Endothelial cell (in vitro differentiated cells): ENCODE data around the gene ABLIM1. TPM values are rescaled to one million over a fixed set of nuclear protein-coding genes. Genes with fewer than 3 reads are reported as not detected.

Source experiments
- DNase-seq: peaks from one replicate; pipeline ENCODE4 v3.0.0; 2021; ENCODE audit warnings: low spot score
- H3K27ac Mint-ChIP-seq: one replicate; pipeline ENCODE4 v1.8.0; 2021; ENCODE audit warnings: mixed read lengths, inconsistent platforms; ENCODE audit not compliant: unreplicated experiment
- H3K27me3 Mint-ChIP-seq: one replicate; pipeline ENCODE4 v1.8.0; 2021; ENCODE audit warnings: mild to moderate bottlenecking, moderate library complexity, mixed read lengths, inconsistent platforms; ENCODE audit not compliant: unreplicated experiment
- H3K36me3 Mint-ChIP-seq: one replicate; pipeline ENCODE4 v1.8.0; 2021; ENCODE audit warnings: mild to moderate bottlenecking, low read depth, mixed read lengths, inconsistent platforms; ENCODE audit not compliant: unreplicated experiment
- H3K4me1 Mint-ChIP-seq: one replicate; pipeline ENCODE4 v1.8.0; 2021; ENCODE audit warnings: mild to moderate bottlenecking, mixed read lengths, inconsistent platforms; ENCODE audit not compliant: unreplicated experiment
- H3K4me3 Mint-ChIP-seq: one replicate; pipeline ENCODE4 v1.8.0; 2021; ENCODE audit warnings: mild to moderate bottlenecking, mixed read lengths, inconsistent platforms; ENCODE audit not compliant: unreplicated experiment
- H3K9me3 Mint-ChIP-seq: one replicate; pipeline ENCODE4 v1.8.0; 2021; ENCODE audit warnings: mixed read lengths, inconsistent platforms; ENCODE audit not compliant: unreplicated experiment
- CTCF ChIP-seq: fragments of 200-600 bp; sonication (generic); IDR thresholded peaks from one replicate; pipeline ENCODE4 v1.5.0; 2021; ENCODE audit warnings: antibody characterized with exemption; ENCODE audit not compliant: unreplicated experiment
- total RNA-seq: library from RNA; stranded (reverse); fragmentation: NEBNext Ultra II Directional; extraction: Animal tissue kit (Norgen Biotek cat#: 25700); gene quantifications from one replicate; pipeline ENCODE4 v1.2.1, GENCODE V29; 2021; ENCODE audit not compliant: unreplicated experiment

Gene ABLIM1
- total RNA-seq, 1 donor from 2014 or later, result 55.9 TPM

- no peak for TF ChIP-seq CTCF
- DNase-seq, result no peak
- H3K27ac Mint-ChIP-seq, result no peak overlapping the region
- no peak overlapping the region for H3K4me3 Mint-ChIP-seq
- H3K9me3 Mint-ChIP-seq, result no peaks in the 10 kb centered on the region
- H3K36me3 Mint-ChIP-seq, result no peaks in the 10 kb centered on the region
- H3K4me1 Mint-ChIP-seq, result no peaks in the 10 kb centered on the region
- no peaks in the 10 kb centered on the region for H3K27me3 Mint-ChIP-seq
Observed at GRCh38 chr10:114596793-114597192, 61.3 kb downstream of the ABLIM1 start.

GRCh38 chr10:114593816-114594468 is 64.1 kb downstream of the ABLIM1 start:
- Mint-ChIP-seq H3K36me3 (no peaks in the 10 kb centered on the region), H3K27ac (no peak overlapping the region), H3K4me3 (no peak overlapping the region), H3K27me3 (no peaks in the 10 kb centered on the region), H3K4me1 (no peaks in the 10 kb centered on the region), H3K9me3 (no peaks in the 10 kb centered on the region)
- TF ChIP-seq CTCF, result no peak
- no peak for DNase-seq

- TF ChIP-seq CTCF, result no peak
- no peak for DNase-seq
- Mint-ChIP-seq H3K27ac (no peak overlapping the region), H3K4me1 (no peaks in the 10 kb centered on the region), H3K4me3 (no peak overlapping the region), H3K9me3 (no peaks in the 10 kb centered on the region), H3K27me3 (no peaks in the 10 kb centered on the region), H3K36me3 (no peaks in the 10 kb centered on the region)
Observed at GRCh38 chr10:114593240-114593792, 64.8 kb downstream of the ABLIM1 start.

GRCh38 chr10:114590993-114591392 is 67.1 kb downstream of the ABLIM1 start:
- Mint-ChIP-seq H3K4me1 (no peaks in the 10 kb centered on the region), H3K4me3 (no peak overlapping the region), H3K36me3 (no peaks in the 10 kb centered on the region), H3K9me3 (no peaks in the 10 kb centered on the region), H3K27me3 (no peaks in the 10 kb centered on the region), H3K27ac (no peak overlapping the region)
- no peak for DNase-seq
- TF ChIP-seq CTCF, result no peak

GRCh38 chr10:114584419-114584818 is 73.7 kb downstream of the ABLIM1 start:
- Mint-ChIP-seq H3K4me3 (no peak overlapping the region), H3K27ac (no peak overlapping the region), H3K9me3 (no peaks in the 10 kb centered on the region), H3K4me1 (no peaks in the 10 kb centered on the region), H3K27me3 (no peaks in the 10 kb centered on the region), H3K36me3 (no peaks in the 10 kb centered on the region)
- DNase-seq, result no peak
- no peak for TF ChIP-seq CTCF
